HepG2 (cell line): ENCODE results near the gene ACE.

ENCODE experiments used
- AGO2 ChIP-seq: fragments of 200-400 bp; formaldehyde crosslinking; optimal IDR thresholded peaks from 2 replicates; pipeline ENCODE3; 2017; ENCODE audit warnings: mild to moderate bottlenecking, low read depth, low read length, moderate library complexity
- ARNT2 ChIP-seq: sonication (generic); formaldehyde crosslinking; IDR thresholded peaks from 2 replicates; pipeline ENCODE4 v1.8.0; 2022; ENCODE audit warnings: mild to moderate bottlenecking, low read depth, missing genetic modification reagents, moderate library complexity
- CTCF ChIP-seq: sonication (generic); formaldehyde crosslinking; IDR thresholded peaks from 2 replicates; pipeline ENCODE4 v1.5.0; 2020; ENCODE audit warnings: mild to moderate bottlenecking, missing genetic modification reagents, moderate library complexity
- MZF1 ChIP-seq: sonication (generic); formaldehyde crosslinking; IDR thresholded peaks from 2 replicates; pipeline ENCODE4 v1.8.1; 2023; ENCODE audit warnings: mild to moderate bottlenecking, missing genetic modification reagents, borderline replicate concordance
- ZFP62 ChIP-seq: sonication (generic); formaldehyde crosslinking; IDR thresholded peaks from 2 replicates; pipeline ENCODE4 v1.4.0; 2020; ENCODE audit warnings: missing genetic modification reagents
- ZNF350 ChIP-seq: sonication (generic); formaldehyde crosslinking; IDR thresholded peaks from 2 replicates; pipeline ENCODE4 v1.4.0; 2020; ENCODE audit warnings: mild to moderate bottlenecking, low read depth, missing genetic modification reagents, borderline replicate concordance

- TF ChIP-seq ARNT2 (CRISPR knock-in tag) (no peak), AGO2 (no peak), CTCF (CRISPR knock-in tag) (no peak), ZNF350 (CRISPR knock-in tag) (no peak), MZF1 (no peak), ZFP62 (CRISPR knock-in tag) (no peak)
These were observed 58.1 kb downstream of the ACE start for GRCh38 chr17:63534816-63535455.
